ENCODE data around the gene PRKCG. TPM values are rescaled to one million over a fixed set of nuclear protein-coding genes. Genes with fewer than 3 reads are reported as not detected.

The PRKCG gene
- total and polyA plus RNA-seq, 2 donors = 1.1 to 4.5 TPM

GRCh38 chr19:53884256-53884655 lies 2.3 kb downstream of the PRKCG start:
- no peaks in the 10 kb centered on the region for H3K9me3 ChIP-seq (ENCODE audit: control insufficient read depth in 2 of 2, insufficient read depth in 1 of 2, low read length in 1 of 2)
- WGBS = 39% methylated on average over 12 of the region's 12 CpGs
- H3K27me3 ChIP-seq (ENCODE audit: control insufficient read depth in 2 of 2, insufficient read depth in 1 of 2, low read length in 1 of 2) = peaks cover 22 to 66% of the 10 kb centered on the region in 2 donors
- H3K36me3 ChIP-seq (ENCODE audit: control insufficient read depth in 2 of 2, insufficient read depth in 2 of 2, low read length in 1 of 2) = no peaks in the 10 kb centered on the region
- DNase-seq (ENCODE audit: low read depth in 6 of 9, low spot score in 9 of 9) = no peak
- H3K27ac ChIP-seq (ENCODE audit: low read depth in 1 of 2, low read length in 1 of 2) = no peak overlapping the region
- no peak overlapping the region for H3K4me3 ChIP-seq (ENCODE audit: low read length in 2 of 2)
- H3K4me1 ChIP-seq (ENCODE audit: control insufficient read depth in 2 of 2, insufficient read depth in 2 of 2, low read length in 2 of 2) = peaks cover 25 to 50% of the 10 kb centered on the region in 2 donors

- Histone ChIP-seq H3K36me3 (ENCODE audit: control insufficient read depth in 2 of 2, insufficient read depth in 2 of 2, low read length in 1 of 2) (no peaks in the 10 kb centered on the region), H3K4me1 (ENCODE audit: control insufficient read depth in 2 of 2, insufficient read depth in 2 of 2, low read length in 2 of 2) (peaks cover 25 to 48% of the 10 kb centered on the region in 2 donors), H3K27me3 (ENCODE audit: control insufficient read depth in 2 of 2, insufficient read depth in 1 of 2, low read length in 1 of 2) (peaks cover 16 to 58% of the 10 kb centered on the region in 2 donors), H3K4me3 (ENCODE audit: low read length in 2 of 2) (no peak overlapping the region), H3K27ac (ENCODE audit: low read depth in 1 of 2, low read length in 1 of 2) (no peak overlapping the region), H3K9me3 (ENCODE audit: control insufficient read depth in 2 of 2, insufficient read depth in 1 of 2, low read length in 1 of 2) (no peaks in the 10 kb centered on the region)
- DNase-seq (ENCODE audit: low read depth in 6 of 9, low spot score in 9 of 9) = no peak
- WGBS = 96% methylated on average over 10 of the region's 10 CpGs
These were observed 3.0 kb downstream of the PRKCG start for GRCh38 chr19:53885036-53885435.

GRCh38 chr19:53892301-53892980 lies 10.4 kb downstream of the PRKCG start:
- Histone ChIP-seq H3K4me1 (ENCODE audit: control insufficient read depth in 2 of 2, insufficient read depth in 2 of 2, low read length in 2 of 2) (peaks cover 4 to 5% of the 10 kb centered on the region in 2 donors), H3K27me3 (ENCODE audit: control insufficient read depth in 2 of 2, insufficient read depth in 1 of 2, low read length in 1 of 2) (peaks cover 3 to 8% of the 10 kb centered on the region in 2 donors), H3K9me3 (ENCODE audit: control insufficient read depth in 2 of 2, insufficient read depth in 1 of 2, low read length in 1 of 2) (no peaks in the 10 kb centered on the region), H3K27ac (ENCODE audit: low read depth in 1 of 2, low read length in 1 of 2) (no peak overlapping the region), H3K36me3 (ENCODE audit: control insufficient read depth in 2 of 2, insufficient read depth in 2 of 2, low read length in 1 of 2) (no peaks in the 10 kb centered on the region), H3K4me3 (ENCODE audit: low read length in 2 of 2) (no peak overlapping the region)
- 89% methylated on average over 23 of the region's 23 CpGs for WGBS
- no peak for DNase-seq (ENCODE audit: low read depth in 6 of 9, low spot score in 9 of 9)

- no peaks in the 10 kb centered on the region for H3K9me3 ChIP-seq (ENCODE audit: control insufficient read depth in 2 of 2, insufficient read depth in 1 of 2, low read length in 1 of 2)
- peaks cover 6 to 11% of the 10 kb centered on the region in 2 donors for H3K27me3 ChIP-seq (ENCODE audit: control insufficient read depth in 2 of 2, insufficient read depth in 1 of 2, low read length in 1 of 2)
- H3K4me1 ChIP-seq (ENCODE audit: control insufficient read depth in 2 of 2, insufficient read depth in 2 of 2, low read length in 2 of 2) = peaks cover 4 to 5% of the 10 kb centered on the region in 2 donors
- no peak overlapping the region for H3K27ac ChIP-seq (ENCODE audit: low read depth in 1 of 2, low read length in 1 of 2)
- no peak overlapping the region for H3K4me3 ChIP-seq (ENCODE audit: low read length in 2 of 2)
- DNase-seq (ENCODE audit: low read depth in 6 of 9, low spot score in 9 of 9) = no peak
- H3K36me3 ChIP-seq (ENCODE audit: control insufficient read depth in 2 of 2, insufficient read depth in 2 of 2, low read length in 1 of 2) = no peaks in the 10 kb centered on the region
- WGBS = 70% methylated on average over 8 of the region's 8 CpGs
These were observed 11.0 kb downstream of the PRKCG start for GRCh38 chr19:53892981-53893325.

GRCh38 chr19:53894707-53895106 lies 12.7 kb downstream of the PRKCG start:
- peaks cover 6 to 23% of the 10 kb centered on the region in 2 donors for H3K27me3 ChIP-seq (ENCODE audit: control insufficient read depth in 2 of 2, insufficient read depth in 1 of 2, low read length in 1 of 2)

GRCh38 chr19:53896682-53897081 lies 14.7 kb downstream of the PRKCG start:
- peaks cover 6 to 23% of the 10 kb centered on the region in 2 donors for H3K27me3 ChIP-seq (ENCODE audit: control insufficient read depth in 2 of 2, insufficient read depth in 1 of 2, low read length in 1 of 2)
- no peaks in the 10 kb centered on the region for H3K9me3 ChIP-seq (ENCODE audit: control insufficient read depth in 2 of 2, insufficient read depth in 1 of 2, low read length in 1 of 2)
- DNase-seq (ENCODE audit: low read depth in 6 of 9, low spot score in 9 of 9) = no peak
- H3K27ac ChIP-seq (ENCODE audit: low read depth in 1 of 2, low read length in 1 of 2) = no peak overlapping the region
- no peak overlapping the region for H3K4me3 ChIP-seq (ENCODE audit: low read length in 2 of 2)
- no peaks in the 10 kb centered on the region for H3K4me1 ChIP-seq (ENCODE audit: control insufficient read depth in 2 of 2, insufficient read depth in 2 of 2, low read length in 2 of 2)
- 59% methylated on average over 4 of the region's 4 CpGs for WGBS
- no peaks in the 10 kb centered on the region for H3K36me3 ChIP-seq (ENCODE audit: control insufficient read depth in 2 of 2, insufficient read depth in 2 of 2, low read length in 1 of 2)

More at GRCh38 chr19:53894707-53895106, 12.7 kb downstream of the PRKCG start:
- Histone ChIP-seq H3K4me1 (ENCODE audit: control insufficient read depth in 2 of 2, insufficient read depth in 2 of 2, low read length in 2 of 2) (peaks cover 0 to under 1% of the 10 kb centered on the region in 2 donors), H3K36me3 (ENCODE audit: control insufficient read depth in 2 of 2, insufficient read depth in 2 of 2, low read length in 1 of 2) (no peaks in the 10 kb centered on the region), H3K9me3 (ENCODE audit: control insufficient read depth in 2 of 2, insufficient read depth in 1 of 2, low read length in 1 of 2) (no peaks in the 10 kb centered on the region), H3K4me3 (ENCODE audit: low read length in 2 of 2) (no peak overlapping the region), H3K27ac (ENCODE audit: low read depth in 1 of 2, low read length in 1 of 2) (no peak overlapping the region)
- 87% methylated on average over 9 of the region's 9 CpGs for WGBS
- DNase-seq (ENCODE audit: low read depth in 6 of 9, low spot score in 9 of 9) = no peak

GRCh38 chr19:53897459-53897858 lies 15.5 kb downstream of the PRKCG start:
- Histone ChIP-seq H3K27me3 (ENCODE audit: control insufficient read depth in 2 of 2, insufficient read depth in 1 of 2, low read length in 1 of 2) (peaks cover 6 to 21% of the 10 kb centered on the region in 2 donors), H3K4me3 (ENCODE audit: low read length in 2 of 2) (no peak overlapping the region), H3K27ac (ENCODE audit: low read depth in 1 of 2, low read length in 1 of 2) (no peak overlapping the region), H3K4me1 (ENCODE audit: control insufficient read depth in 2 of 2, insufficient read depth in 2 of 2, low read length in 2 of 2) (no peaks in the 10 kb centered on the region), H3K9me3 (ENCODE audit: control insufficient read depth in 2 of 2, insufficient read depth in 1 of 2, low read length in 1 of 2) (no peaks in the 10 kb centered on the region), H3K36me3 (ENCODE audit: control insufficient read depth in 2 of 2, insufficient read depth in 2 of 2, low read length in 1 of 2) (no peaks in the 10 kb centered on the region)
- DNase-seq (ENCODE audit: low read depth in 6 of 9, low spot score in 9 of 9) = no peak
- WGBS = 69% methylated on average over 4 of the region's 4 CpGs

GRCh38 chr19:53898166-53898565 lies 16.2 kb downstream of the PRKCG start:
- Histone ChIP-seq H3K4me3 (ENCODE audit: low read length in 2 of 2) (no peak overlapping the region), H3K27ac (ENCODE audit: low read depth in 1 of 2, low read length in 1 of 2) (no peak overlapping the region), H3K9me3 (ENCODE audit: control insufficient read depth in 2 of 2, insufficient read depth in 1 of 2, low read length in 1 of 2) (no peaks in the 10 kb centered on the region), H3K36me3 (ENCODE audit: control insufficient read depth in 2 of 2, insufficient read depth in 2 of 2, low read length in 1 of 2) (no peaks in the 10 kb centered on the region), H3K27me3 (ENCODE audit: control insufficient read depth in 2 of 2, insufficient read depth in 1 of 2, low read length in 1 of 2) (peaks cover 6 to 21% of the 10 kb centered on the region in 2 donors), H3K4me1 (ENCODE audit: control insufficient read depth in 2 of 2, insufficient read depth in 2 of 2, low read length in 2 of 2) (no peaks in the 10 kb centered on the region)
- 10% methylated on average over 16 of the region's 16 CpGs for WGBS
- DNase-seq (ENCODE audit: low read depth in 6 of 9, low spot score in 9 of 9) = no peak

- DNase-seq (ENCODE audit: low read depth in 6 of 9, low spot score in 9 of 9) = no peak
- WGBS = 10% methylated on average over 42 of the region's 42 CpGs
- Histone ChIP-seq H3K4me1 (ENCODE audit: control insufficient read depth in 2 of 2, insufficient read depth in 2 of 2, low read length in 2 of 2) (no peaks in the 10 kb centered on the region), H3K4me3 (ENCODE audit: low read length in 2 of 2) (no peak overlapping the region), H3K9me3 (ENCODE audit: control insufficient read depth in 2 of 2, insufficient read depth in 1 of 2, low read length in 1 of 2) (no peaks in the 10 kb centered on the region), H3K27ac (ENCODE audit: low read depth in 1 of 2, low read length in 1 of 2) (no peak overlapping the region), H3K36me3 (ENCODE audit: control insufficient read depth in 2 of 2, insufficient read depth in 2 of 2, low read length in 1 of 2) (no peaks in the 10 kb centered on the region), H3K27me3 (ENCODE audit: control insufficient read depth in 2 of 2, insufficient read depth in 1 of 2, low read length in 1 of 2) (peaks cover 6 to 21% of the 10 kb centered on the region in 2 donors)
These were observed 16.8 kb downstream of the PRKCG start for GRCh38 chr19:53898636-53899341.
